ENCODE data around the gene SDC3. TPM values are rescaled to one million over a fixed set of nuclear protein-coding genes. Genes with fewer than 3 reads are reported as not detected.

The SDC3 gene
- total RNA-seq, 4 donors from 2014 or later = 47.1 to 78.9 (median 64.2) TPM

DNA sequence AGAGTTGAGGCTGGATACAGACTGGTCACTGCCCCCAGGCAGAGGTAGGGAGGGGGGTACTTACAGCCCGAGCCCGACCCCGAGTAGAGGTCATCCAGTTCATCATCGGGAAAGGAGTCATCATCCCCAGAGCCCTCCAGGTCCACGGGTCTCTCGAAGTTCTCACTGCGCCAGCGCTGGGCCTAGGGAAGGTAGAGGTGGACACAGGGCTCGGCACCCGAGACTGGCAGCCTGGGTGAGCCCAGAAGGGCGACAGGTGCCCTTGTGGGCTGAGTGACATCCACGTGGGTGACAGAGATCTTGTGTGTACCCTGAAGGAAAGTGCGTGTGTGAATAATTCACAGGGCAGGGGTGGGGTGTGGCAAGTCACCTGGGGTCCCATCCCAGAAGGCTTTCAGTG, 30.0 kb downstream of the SDC3 start:
- no peaks in the 10 kb centered on the region for H3K27me3 ChIP-seq
- H3K9me3 ChIP-seq = peaks cover 0 to 2% (median 0%) of the 10 kb centered on the region in 4 donors
- H3K27ac ChIP-seq = peak overlapping the region; percentile 24 to 91 (median 80)
- DNase-seq (ENCODE audit: low spot score in 2 of 2) = no peak
- H3K36me3 ChIP-seq = peaks cover 0 to 31% (median 0%) of the 10 kb centered on the region in 3 donors
- 76 to 77% methylated on average over 12 of the region's 13 CpGs for WGBS, 2 donors
- H3K4me1 ChIP-seq = peaks cover 0 to 65% (median 34%) of the 10 kb centered on the region in 4 donors
- H3K4me3 ChIP-seq = no peak overlapping the region
- TF ChIP-seq POLR2A (IDR thresholded peaks at IDR 0.05) (no peak), EP300 (IDR thresholded peaks at IDR 0.05) (no peak)
- TF ChIP-seq, protein P1, sequence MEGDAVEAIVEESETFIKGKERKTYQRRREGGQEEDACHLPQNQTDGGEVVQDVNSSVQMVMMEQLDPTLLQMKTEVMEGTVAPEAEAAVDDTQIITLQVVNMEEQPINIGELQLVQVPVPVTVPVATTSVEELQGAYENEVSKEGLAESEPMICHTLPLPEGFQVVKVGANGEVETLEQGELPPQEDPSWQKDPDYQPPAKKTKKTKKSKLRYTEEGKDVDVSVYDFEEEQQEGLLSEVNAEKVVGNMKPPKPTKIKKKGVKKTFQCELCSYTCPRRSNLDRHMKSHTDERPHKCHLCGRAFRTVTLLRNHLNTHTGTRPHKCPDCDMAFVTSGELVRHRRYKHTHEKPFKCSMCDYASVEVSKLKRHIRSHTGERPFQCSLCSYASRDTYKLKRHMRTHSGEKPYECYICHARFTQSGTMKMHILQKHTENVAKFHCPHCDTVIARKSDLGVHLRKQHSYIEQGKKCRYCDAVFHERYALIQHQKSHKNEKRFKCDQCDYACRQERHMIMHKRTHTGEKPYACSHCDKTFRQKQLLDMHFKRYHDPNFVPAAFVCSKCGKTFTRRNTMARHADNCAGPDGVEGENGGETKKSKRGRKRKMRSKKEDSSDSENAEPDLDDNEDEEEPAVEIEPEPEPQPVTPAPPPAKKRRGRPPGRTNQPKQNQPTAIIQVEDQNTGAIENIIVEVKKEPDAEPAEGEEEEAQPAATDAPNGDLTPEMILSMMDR (IDR thresholded peaks at IDR 0.05) = no peak

DNA sequence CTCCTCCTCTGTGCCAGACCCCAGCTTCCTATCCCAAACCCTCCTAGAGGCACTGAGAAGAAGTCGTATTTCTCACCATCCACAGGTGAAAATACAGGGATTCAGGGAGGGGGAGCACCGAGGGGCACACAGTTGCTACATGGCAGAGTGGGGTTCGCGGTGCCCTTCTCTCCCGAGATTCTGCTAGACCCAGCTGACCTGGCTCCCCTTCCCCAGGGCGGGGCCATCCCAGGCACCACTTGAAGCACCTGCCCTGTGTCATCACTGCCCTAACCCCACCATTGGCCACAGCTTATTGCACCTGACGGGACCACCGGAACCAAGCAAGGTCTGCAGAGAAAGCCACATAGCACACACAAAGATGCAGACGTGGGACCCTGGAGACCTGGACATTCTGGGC, 30.5 kb downstream of the SDC3 start:
- H3K4me1 ChIP-seq = peaks cover 0 to 59% (median 32%) of the 10 kb centered on the region in 4 donors

DNA sequence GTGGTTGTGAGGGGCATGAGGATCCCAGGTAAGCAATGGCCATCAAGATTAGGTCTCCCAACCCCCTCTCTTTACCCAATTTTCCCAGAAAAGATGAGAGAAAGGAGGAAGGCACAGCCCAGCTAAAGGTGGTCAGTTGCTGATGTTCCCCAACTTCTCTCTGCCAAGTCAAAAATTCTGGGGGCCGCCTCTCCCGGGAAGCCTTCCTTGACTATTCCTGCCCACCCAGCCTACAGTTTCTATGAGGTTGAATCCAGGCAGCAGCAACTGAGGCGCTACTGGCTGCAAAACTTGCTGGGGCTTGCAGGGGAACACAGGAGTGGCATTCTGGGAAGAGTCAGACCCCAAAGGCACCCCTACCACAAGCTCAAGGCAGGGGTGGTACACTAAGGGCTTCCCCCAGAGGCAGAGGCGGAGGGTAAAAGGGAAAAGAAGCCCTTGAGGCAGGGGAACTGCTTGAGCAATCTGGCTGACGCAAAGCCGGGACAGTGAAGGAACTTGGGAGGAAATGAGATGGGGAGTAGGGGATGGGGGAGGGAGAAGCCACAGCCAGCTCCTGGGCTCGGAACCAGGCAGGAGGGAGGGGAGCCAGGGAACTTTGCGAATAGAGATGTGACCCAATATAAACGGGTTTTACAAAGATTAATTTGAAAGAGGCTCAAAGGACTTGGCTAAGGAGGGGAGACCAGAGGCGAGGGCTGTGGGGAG, 31.2 kb downstream of the SDC3 start:
- Histone ChIP-seq H3K27me3 (no peaks in the 10 kb centered on the region), H3K4me1 (peaks cover 0 to 53% (median 32%) of the 10 kb centered on the region in 4 donors), H3K27ac (peak overlapping the region; percentile 69 to 91 (median 80)), H3K36me3 (peaks cover 4 to 43% (median 4%) of the 10 kb centered on the region in 3 donors), H3K4me3 (no peak overlapping the region), H3K9me3 (peaks cover 0 to 14% (median 0%) of the 10 kb centered on the region in 4 donors)
- DNase-seq (ENCODE audit: low spot score in 2 of 2) = peak; percentile 43 to 72
- 34 to 41% methylated on average over 10 of the region's 10 CpGs for WGBS, 2 donors
- TF ChIP-seq POLR2A (IDR thresholded peaks at IDR 0.05) (no peak), EP300 (IDR thresholded peaks at IDR 0.05) (peak; percentile 22 to 89)
- TF ChIP-seq, protein P1 (IDR thresholded peaks at IDR 0.05) = no peak

More for the DNA sequence above, 30.5 kb downstream of the SDC3 start:
- 88 to 91% methylated on average over 7 to 8 of the region's 9 CpGs for WGBS, 2 donors
- TF ChIP-seq EP300 (IDR thresholded peaks at IDR 0.05) (no peak), POLR2A (IDR thresholded peaks at IDR 0.05) (no peak)
- TF ChIP-seq, protein P1 (IDR thresholded peaks at IDR 0.05) = no peak
- Histone ChIP-seq H3K9me3 (peaks cover 0 to 8% (median 0%) of the 10 kb centered on the region in 4 donors), H3K27ac (peak overlapping the region; percentile 69 to 91 (median 80)), H3K36me3 (peaks cover 0 to 36% (median 3%) of the 10 kb centered on the region in 3 donors), H3K4me3 (no peak overlapping the region), H3K27me3 (no peaks in the 10 kb centered on the region)
- DNase-seq (ENCODE audit: low spot score in 2 of 2) = no peak

DNA sequence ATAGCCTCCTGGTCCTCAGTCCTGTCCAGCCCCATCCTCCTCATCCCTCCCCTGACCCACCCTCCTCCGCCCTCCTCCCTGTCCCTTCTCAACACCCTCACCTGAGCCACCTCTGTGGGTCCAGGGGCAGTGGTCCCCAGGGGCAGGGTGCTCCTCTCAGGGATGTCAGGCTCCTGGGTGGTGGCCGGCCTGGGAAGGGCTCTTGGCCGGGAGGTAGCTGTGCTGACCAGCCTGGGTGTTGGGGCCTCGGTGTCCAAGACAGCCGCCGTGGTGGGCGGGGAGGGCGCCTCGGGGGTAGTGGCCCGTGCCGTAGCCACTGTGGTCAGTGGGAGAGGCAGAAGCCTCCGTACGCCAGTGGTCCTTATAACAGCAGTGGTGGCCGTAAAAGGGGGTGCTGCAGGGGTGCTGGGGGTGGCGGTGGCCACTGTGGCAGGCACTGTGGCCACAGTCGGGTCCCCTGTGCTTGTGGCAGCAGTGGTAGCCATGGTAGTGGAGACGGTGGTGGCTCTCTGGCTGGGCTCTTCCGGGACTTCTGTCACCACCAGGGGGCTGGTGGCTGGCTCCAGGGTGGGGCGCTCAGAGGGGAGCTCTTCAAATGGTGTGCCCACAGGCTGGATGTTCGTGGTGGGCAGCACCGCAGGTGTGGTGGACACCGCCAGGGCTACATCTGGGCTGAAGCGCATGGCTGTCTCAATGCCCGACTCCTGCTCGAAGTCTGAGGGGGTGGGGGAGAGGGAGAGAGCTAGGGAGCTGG, 31.9 kb downstream of the SDC3 start:
- H3K36me3 ChIP-seq = peaks cover 4 to 50% (median 4%) of the 10 kb centered on the region in 3 donors
- no peak overlapping the region for H3K4me3 ChIP-seq
- TF ChIP-seq, protein P1 (IDR thresholded peaks at IDR 0.05) = no peak
- TF ChIP-seq POLR2A (IDR thresholded peaks at IDR 0.05) (no peak), EP300 (IDR thresholded peaks at IDR 0.05) (no peak)
- H3K9me3 ChIP-seq = peaks cover 0 to 22% (median 0%) of the 10 kb centered on the region in 4 donors
- no peaks in the 10 kb centered on the region for H3K27me3 ChIP-seq
- H3K27ac ChIP-seq = peak overlapping the region; percentile 69 to 91 (median 80)
- WGBS, 2 donors = 84 to 86% methylated on average over 13 to 24 of the region's 25 CpGs
- no peak for DNase-seq (ENCODE audit: low spot score in 2 of 2)
- H3K4me1 ChIP-seq = peaks cover 0 to 46% (median 28%) of the 10 kb centered on the region in 4 donors
